Spleen (tissue), 11 donors: ENCODE measurements around the gene DUSP28. TPM values are rescaled to one million over a fixed set of nuclear protein-coding genes. Genes with fewer than 3 reads are reported as not detected.

Experiments
- DNase-seq: peaks from one replicate; pipeline ENCODE4 v3.0.0-alpha.2; 2020
- H3K27ac ChIP-seq, 8 donors: fragments of 200-600 bp; sonication (generic) in 7 of 8; 1 replicate in 4 of 8; 2 replicates in 4 of 8; pipeline versions ENCODE4 v1.5.0 to v1.8.0; 2016 to 2021; ENCODE audit warnings: inconsistent platforms in 4 of 8, mild to moderate bottlenecking in 4 of 8, moderate library complexity in 1 of 8
- H3K27me3 ChIP-seq, 7 donors: fragments of 200-600 bp; sonication (generic) in 6 of 7; replicated peaks in 1 of 7; 1 replicate in 4 of 7; 2 replicates in 3 of 7; pipeline versions ENCODE4 v1.5.0 to v1.8.0; 2016 to 2021; ENCODE audit warnings: inconsistent platforms in 3 of 7, mild to moderate bottlenecking in 1 of 7
- H3K36me3 ChIP-seq, 6 donors: fragments of 200-600 bp; sonication (generic) in 5 of 6; 1 replicate in 4 of 6; 2 replicates in 2 of 6; pipeline versions ENCODE4 v1.5.0 to v1.8.0; 2016 to 2021; ENCODE audit warnings: inconsistent platforms in 2 of 6
- H3K4me1 ChIP-seq, 6 donors: fragments of 200-600 bp; sonication (generic) in 5 of 6; 1 replicate in 3 of 6; 2 replicates in 3 of 6; pipeline versions ENCODE4 v1.5.0 to v1.8.0; 2016 to 2021; ENCODE audit warnings: inconsistent platforms in 3 of 6
- H3K4me3 ChIP-seq, 8 donors: fragments of 200-600 bp; sonication (generic) in 7 of 8; 1 replicate in 4 of 8; 2 replicates in 4 of 8; pipeline versions ENCODE4 v1.5.0 to v1.8.0; 2016 to 2021; ENCODE audit warnings: inconsistent platforms in 4 of 8, mild to moderate bottlenecking in 4 of 8, moderate library complexity in 2 of 8
- H3K9me3 ChIP-seq, 8 donors: fragments of 200-600 bp; sonication (generic) in 7 of 8; 1 replicate in 4 of 8; 2 replicates in 4 of 8; pipeline versions ENCODE4 v1.5.0 to v1.8.0; 2016 to 2021; ENCODE audit warnings: inconsistent platforms in 4 of 8
- CTCF ChIP-seq, 11 experiments: fragments of 200-600 bp in 7 of 11; fragments of 450-650 bp in 4 of 11; sonication (generic) in 4 of 11; IDR thresholded peaks in 8 of 11; conservative IDR thresholded peaks in 3 of 11; 1 replicate in 7 of 11; 2 replicates in 4 of 11; pipeline versions ENCODE4 v1.4.0 to v1.8.0; 2016 to 2021; ENCODE audit warnings: antibody characterized with exemption in 11 of 11, inconsistent platforms in 4 of 11, mild to moderate bottlenecking in 1 of 11
- POLR2A ChIP-seq, 3 donors: fragments of 450-650 bp; IDR thresholded peaks; one replicate each; pipeline ENCODE4 v1.5.1; 2017; ENCODE audit warnings: antibody characterized with exemption in 3 of 3, mild to moderate bottlenecking in 1 of 3
- POLR2AphosphoS5 ChIP-seq, 3 donors: sonication (generic); formaldehyde crosslinking; IDR thresholded peaks; one replicate each; pipeline ENCODE4 v1.5.1; 2017; ENCODE audit warnings: antibody characterized with exemption in 3 of 3
- WGBS, 5 donors: extraction: QIAGEN DNeasy Blood & Tissue Kit in 3 of 5; methylation state at CpG; one replicate each; pipeline versions ENCODE4 v1.1.5 to v1.1.7; 2013 to 2018; 5-methylcytosine and 5-hydroxymethylcytosine counted together
- intact Hi-C: fragments of 100-400 bp; cut with DNase I; formaldehyde crosslinking; loops from one replicate; pipeline ENCODE4 v1.15.0; 2023; ENCODE audit warnings: low total_unique reads
- polyA plus RNA-seq, 3 donors: library from polyadenylated mRNA; stranded (reverse); fragments of 200-250 nt; gene quantifications; one replicate each; pipeline ENCODE4 v1.2.1, GENCODE V29; 2013
- total RNA-seq, 7 donors: library from RNA; depleted of rRNA in 3 of 7; stranded (reverse); fragments of >200 nt in 3 of 7; fragmentation: NEBNext Ultra II Directional in 4 of 7; extraction: Animal tissue kit (Norgen Biotek cat#: 25700) in 4 of 7; gene quantifications; one replicate each; pipeline versions ENCODE4 v1.1.0 to v1.2.1, GENCODE V29; 2016 to 2021
- donor health status: healthy with polysubstance abuse.
- donor health status: DM: no; HTN: no; CAD: no; lungs with moderate emphysema.
- donor health status: DM: no; HTN: no; CAD: no.
- donor health status: Bipolar disorder and iron deficiency.
- donor health status: healthy.
- donor health status: DM: no; HTN: no; CAD: no.
- donor health status: DM: yes; HTN: yes; CAD: no.

Gene DUSP28
- total and polyA plus RNA-seq, 10 donors: 5.9 to 13.6 (median 7.2) TPM

DNA sequence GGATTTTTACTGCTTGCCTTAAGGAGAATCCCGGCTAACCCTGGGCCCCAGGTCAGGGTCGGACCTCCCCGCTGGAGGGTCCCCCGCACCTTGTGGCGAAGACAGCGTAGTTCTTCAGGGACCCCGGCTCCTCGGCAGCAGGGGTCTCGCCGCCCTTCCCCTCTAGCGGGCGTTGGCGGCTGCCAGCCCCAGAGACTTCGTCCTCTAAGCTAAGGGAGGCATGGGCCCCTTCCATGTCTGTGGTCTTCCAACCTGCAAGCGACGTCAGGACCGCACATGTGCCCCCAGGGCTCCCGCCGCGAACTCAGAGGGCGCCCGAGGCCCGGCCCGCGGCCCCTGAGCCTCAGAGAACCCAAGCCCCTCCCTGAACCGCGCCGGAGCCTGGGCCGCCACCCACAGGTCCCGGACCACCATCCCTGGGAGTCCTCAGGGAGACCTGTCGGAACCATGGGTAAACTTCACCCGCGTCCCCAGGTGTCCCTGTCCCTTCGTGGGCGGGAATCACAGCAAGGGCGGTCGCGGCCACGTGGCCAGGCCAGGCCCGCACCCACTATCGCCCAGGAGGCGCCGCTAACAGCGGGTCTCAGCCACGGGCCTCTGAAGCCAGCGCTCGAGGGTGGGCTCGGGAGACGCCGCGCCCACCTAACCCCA, 2.9 kb upstream of the DUSP28 start:
- H3K4me3 ChIP-seq: peak overlapping the region; percentile 2 to 66 (median 40)
- TF ChIP-seq POLR2A (IDR thresholded peaks at IDR 0.05) (no peak), CTCF (IDR thresholded peaks at IDR 0.05 in 8 of 11, conservative IDR thresholded peaks at IDR 0.05 in 3 of 11) (no peak), POLR2AphosphoS5 (IDR thresholded peaks at IDR 0.05) (no peak)
- no peak overlapping the region for H3K27ac ChIP-seq
- peaks cover 37 to 66% (median 50%) of the 10 kb centered on the region in 6 donors for H3K4me1 ChIP-seq
- WGBS, 5 donors: 37 to 65% (median 40%) methylated on average over 19 to 51 of the region's 51 CpGs
- H3K9me3 ChIP-seq: no peaks in the 10 kb centered on the region
- H3K27me3 ChIP-seq: peaks cover 0 to 7% (median 0%) of the 10 kb centered on the region in 7 donors
- peak; percentile 83 for DNase-seq
- peaks cover 0 to 51% (median 6%) of the 10 kb centered on the region in 6 donors for H3K36me3 ChIP-seq
- intact Hi-C loops: no loop called here

- H3K4me1 ChIP-seq: peaks cover 40 to 66% (median 55%) of the 10 kb centered on the region in 6 donors
- H3K9me3 ChIP-seq: no peaks in the 10 kb centered on the region
- peak within 1 kb of the TSS; percentile 2 to 66 (median 40) for H3K4me3 ChIP-seq
- peak; percentile 89 for DNase-seq
- no peak within 1 kb of the TSS for H3K27ac ChIP-seq
- H3K36me3 ChIP-seq: peaks cover 0 to 45% (median 3%) of the 10 kb centered on the region in 6 donors
- WGBS, 5 donors: 3 to 14% (median 8%) methylated on average over 4 to 47 of the region's 47 CpGs
- intact Hi-C loops: no loop called here
- peaks cover 0 to 7% (median 0%) of the 10 kb centered on the region in 7 donors for H3K27me3 ChIP-seq
- TF ChIP-seq CTCF (IDR thresholded peaks at IDR 0.05 in 8 of 11, conservative IDR thresholded peaks at IDR 0.05 in 3 of 11) (no peak), POLR2A (IDR thresholded peaks at IDR 0.05) (no peak), POLR2AphosphoS5 (IDR thresholded peaks at IDR 0.05) (peak in 2 of 3 donors; percentile 26 to 48)
Observed at GRCh38 chr2:240557808-240558207, 2.3 kb upstream of the DUSP28 start, which contains the start of gene ANKMY1. TSS of gene ANKMY1 (minus strand) at chr2:240557988. CDS start at chr2:240557335, 653 bp downstream.

- Histone ChIP-seq H3K27me3 (peaks cover 0 to 7% (median 0%) of the 10 kb centered on the region in 7 donors), H3K36me3 (peaks cover 0 to 44% (median 0%) of the 10 kb centered on the region in 6 donors), H3K4me1 (peaks cover 40 to 71% (median 59%) of the 10 kb centered on the region in 6 donors), H3K9me3 (no peaks in the 10 kb centered on the region), H3K4me3 (peak overlapping the region in 6 of 8 donors; percentile 38 to 66 (median 40)), H3K27ac (no peak overlapping the region)
- WGBS, 5 donors: 81 to 91% (median 84%) methylated on average over 16 to 18 of the region's 18 CpGs
- intact Hi-C loops: no loop called here
- DNase-seq: no peak
- no peak for TF ChIP-seq POLR2A (IDR thresholded peaks at IDR 0.05)
- TF ChIP-seq POLR2AphosphoS5 (IDR thresholded peaks at IDR 0.05): no peak
- no peak for TF ChIP-seq CTCF (IDR thresholded peaks at IDR 0.05 in 8 of 11, conservative IDR thresholded peaks at IDR 0.05 in 3 of 11)
Observed at GRCh38 chr2:240558236-240558761, 1.9 kb upstream of the DUSP28 start.

- H3K4me1 ChIP-seq: peaks cover 43 to 81% (median 69%) of the 10 kb centered on the region in 6 donors
- peak overlapping the region in 2 of 8 donors; percentile 97 to 100 for H3K27ac ChIP-seq
- WGBS, 5 donors: 88 to 93% (median 91%) methylated on average over 3 of the region's 3 CpGs
- TF ChIP-seq CTCF (IDR thresholded peaks at IDR 0.05 in 8 of 11, conservative IDR thresholded peaks at IDR 0.05 in 3 of 11): no peak
- TF ChIP-seq POLR2A (IDR thresholded peaks at IDR 0.05): no peak
- no peak for TF ChIP-seq POLR2AphosphoS5 (IDR thresholded peaks at IDR 0.05)
- DNase-seq: no peak
- H3K36me3 ChIP-seq: peaks cover 0 to 39% (median 0%) of the 10 kb centered on the region in 6 donors
- H3K4me3 ChIP-seq: peak overlapping the region in 1 of 8 donors; percentile 83
- intact Hi-C loops: no loop called here
- H3K9me3 ChIP-seq: no peaks in the 10 kb centered on the region
- peaks cover 0 to 7% (median 0%) of the 10 kb centered on the region in 7 donors for H3K27me3 ChIP-seq
Observed at GRCh38 chr2:240559286-240559685, 871 bp upstream of the DUSP28 start.
